G401 (cell line): ENCODE data around the gene ZDHHC18. TPM values are rescaled to one million over a fixed set of nuclear protein-coding genes. Genes with fewer than 3 reads are reported as not detected.

Experiments
- DNase-seq: peaks from one replicate; pipeline ENCODE4 v3.0.0-alpha.2; 2015; ENCODE audit warnings: low spot score
- in situ Hi-C: cut with HindIII; loops from 2 replicates; pipeline ENCODE4 v1.10.0; 2016; ENCODE audit warnings: low sequenced_read_pairs, mixed read lengths
- total RNA-seq: library from RNA; depleted of rRNA; stranded (reverse); fragments of >200 nt; shearing (Covaris generic); gene quantifications from 2 replicates; pipeline ENCODE4 v1.2.3, GENCODE V29; 2014; rRNA removed

Gene ZDHHC18
- total RNA-seq, 1 experiment from 2014 or later: 43.5 TPM

DNA sequence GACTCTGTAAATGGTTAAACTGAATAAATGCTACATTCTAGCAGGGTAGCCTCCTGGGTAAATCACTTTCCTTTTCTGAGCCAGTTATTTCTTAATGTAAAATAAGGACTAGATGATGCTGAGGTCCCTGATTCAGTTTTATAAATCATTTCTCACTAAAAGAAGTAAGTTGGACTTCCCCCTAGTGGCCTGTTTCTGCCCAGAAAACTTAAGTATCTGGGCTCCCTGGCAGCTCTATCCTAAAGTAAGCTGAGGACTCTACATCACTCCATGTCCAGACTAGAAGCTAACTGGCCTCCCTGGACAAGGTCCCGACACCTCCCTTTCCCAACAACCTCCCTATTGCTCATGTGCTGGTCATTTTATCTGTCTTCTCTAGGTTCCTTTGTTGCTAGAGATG is 60.6 kb downstream of the ZDHHC18 start:
- DNase-seq: no peak
- in situ Hi-C loops: no loop called here

DNA sequence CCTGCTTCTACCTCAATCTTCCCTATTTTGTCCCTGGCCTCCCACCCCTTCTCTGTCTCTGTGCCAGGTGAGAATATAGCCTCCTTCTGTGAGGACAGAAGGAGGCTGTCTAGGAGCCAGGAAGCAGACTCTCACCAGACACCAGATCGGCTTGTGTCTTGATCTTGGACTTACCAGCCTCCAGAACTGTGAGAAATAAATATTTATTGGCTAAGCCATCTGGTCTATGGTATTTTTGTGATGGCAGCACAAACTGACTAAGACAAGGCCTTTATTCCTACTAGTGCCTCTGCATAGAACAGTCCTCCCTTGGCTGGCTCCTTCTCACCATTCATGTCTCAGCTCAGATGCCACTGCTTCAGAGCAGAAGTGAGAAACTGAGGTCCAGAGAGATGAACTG is 61.7 kb downstream of the ZDHHC18 start:
- in situ Hi-C loops: no loop called here
- no peak for DNase-seq

DNA sequence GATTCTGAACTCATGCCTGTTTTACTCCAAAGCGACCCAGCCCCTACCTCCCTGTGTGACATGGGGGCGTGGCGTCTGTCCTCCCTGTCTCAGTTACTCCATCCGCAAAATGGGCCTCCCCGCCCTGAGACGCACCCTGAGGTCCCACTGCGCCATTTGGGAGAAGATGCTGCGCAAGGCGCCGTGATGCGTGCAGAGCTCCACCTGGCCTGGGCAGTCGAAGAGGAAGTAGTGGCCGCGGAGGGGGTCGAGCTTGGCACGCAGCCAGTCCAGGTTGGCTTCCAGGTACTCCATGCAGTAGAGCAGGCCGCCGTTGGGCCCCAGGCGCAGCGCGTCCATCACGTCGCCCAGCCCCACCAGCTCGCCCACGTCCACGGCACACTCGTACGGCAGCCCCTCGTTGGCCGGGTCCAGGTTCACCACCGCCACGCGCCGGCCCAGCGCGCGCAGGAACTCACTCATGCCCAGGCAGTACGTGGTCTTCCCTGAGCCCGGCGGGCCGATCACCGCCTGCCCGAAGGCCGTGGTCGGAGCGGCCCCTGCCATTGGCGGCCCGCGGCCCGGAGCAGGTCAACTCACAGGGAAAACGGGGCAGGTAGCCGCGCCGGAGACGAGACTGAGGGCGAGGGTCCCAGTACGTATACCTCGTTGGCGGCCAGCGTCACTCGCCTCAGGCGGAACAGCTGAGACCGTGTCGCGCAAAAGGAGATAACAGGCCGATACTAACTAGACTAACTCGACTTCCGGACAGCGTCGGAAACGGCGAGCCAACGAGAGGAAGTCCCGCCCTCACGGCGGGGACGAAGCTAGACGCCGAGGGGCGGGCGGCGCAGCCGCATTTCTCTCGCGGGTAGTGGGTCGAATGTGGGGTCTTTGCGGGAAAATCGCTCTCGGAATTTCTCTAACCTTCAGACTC is 63.3 kb downstream of the ZDHHC18 start, which contains the start of gene GPN2:
Gene GPN2, minus strand, starts transcription at position 733 of the 916 bp plus-strand sequence. Its CDS starts 187 bp downstream, at position 546.
- DNase-seq: peak; percentile 86
- in situ Hi-C loops: no loop called here

DNA sequence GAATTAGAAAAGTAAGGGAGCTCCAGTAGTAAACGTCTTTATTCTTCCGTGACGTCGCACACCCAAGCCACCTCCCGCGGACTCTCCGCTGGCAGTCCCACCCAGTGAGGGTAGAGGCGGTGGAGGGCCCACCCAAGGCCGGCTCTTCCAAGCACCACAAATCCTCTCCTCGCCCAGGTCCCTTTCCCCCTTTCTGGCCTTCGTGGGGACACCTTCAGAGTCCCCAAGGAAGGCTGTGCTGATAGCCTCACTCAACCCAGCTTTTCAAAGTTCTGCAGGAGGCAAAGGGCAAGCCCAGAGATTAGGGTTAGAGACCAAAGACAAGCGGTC is 63.9 kb downstream of the ZDHHC18 start:
- in situ Hi-C loops: no loop called here
- no peak for DNase-seq

DNA sequence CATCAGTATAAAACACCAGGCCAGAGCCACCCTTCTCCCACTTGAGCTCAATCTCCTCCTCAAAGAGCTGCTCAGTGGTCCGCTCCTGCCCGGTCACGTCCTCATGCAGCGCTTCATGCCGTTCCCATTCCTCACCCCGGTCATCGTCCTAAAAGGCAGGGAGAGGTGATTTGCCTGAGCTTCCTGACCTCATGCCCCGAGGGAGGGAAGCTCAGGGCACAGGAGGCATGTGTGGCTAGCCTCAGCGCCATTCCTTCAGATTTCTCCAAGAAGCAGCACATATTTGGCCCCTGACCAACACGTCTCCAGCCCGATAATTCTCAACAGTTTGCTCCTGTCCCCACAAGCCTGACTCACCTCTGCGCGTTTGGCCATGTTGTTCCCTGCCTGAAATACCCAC is 67.8 kb downstream of the ZDHHC18 start:
- in situ Hi-C loops: no loop called here
- DNase-seq: no peak

DNA sequence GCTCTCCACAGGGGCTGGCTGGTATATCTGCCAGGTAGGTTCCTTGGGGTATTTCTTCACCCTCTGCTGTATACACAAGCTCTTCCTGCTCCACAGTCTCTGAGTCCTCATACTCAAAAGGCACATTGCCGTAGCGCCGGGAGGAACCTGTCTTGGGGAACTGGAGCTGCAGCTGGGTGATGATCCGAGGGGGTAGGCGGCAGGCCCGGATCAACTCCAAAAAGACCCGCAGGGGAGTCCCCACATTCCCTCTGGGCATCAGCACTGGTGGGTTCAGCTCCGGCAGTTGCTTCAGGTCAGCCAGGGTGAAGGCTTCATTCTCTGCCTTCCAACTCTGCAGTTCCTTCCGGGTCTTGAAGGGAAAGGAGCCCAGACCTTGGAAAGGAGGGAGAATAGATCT is 70.9 kb downstream of the ZDHHC18 start:
- in situ Hi-C loops: no loop called here
- no peak for DNase-seq

DNA sequence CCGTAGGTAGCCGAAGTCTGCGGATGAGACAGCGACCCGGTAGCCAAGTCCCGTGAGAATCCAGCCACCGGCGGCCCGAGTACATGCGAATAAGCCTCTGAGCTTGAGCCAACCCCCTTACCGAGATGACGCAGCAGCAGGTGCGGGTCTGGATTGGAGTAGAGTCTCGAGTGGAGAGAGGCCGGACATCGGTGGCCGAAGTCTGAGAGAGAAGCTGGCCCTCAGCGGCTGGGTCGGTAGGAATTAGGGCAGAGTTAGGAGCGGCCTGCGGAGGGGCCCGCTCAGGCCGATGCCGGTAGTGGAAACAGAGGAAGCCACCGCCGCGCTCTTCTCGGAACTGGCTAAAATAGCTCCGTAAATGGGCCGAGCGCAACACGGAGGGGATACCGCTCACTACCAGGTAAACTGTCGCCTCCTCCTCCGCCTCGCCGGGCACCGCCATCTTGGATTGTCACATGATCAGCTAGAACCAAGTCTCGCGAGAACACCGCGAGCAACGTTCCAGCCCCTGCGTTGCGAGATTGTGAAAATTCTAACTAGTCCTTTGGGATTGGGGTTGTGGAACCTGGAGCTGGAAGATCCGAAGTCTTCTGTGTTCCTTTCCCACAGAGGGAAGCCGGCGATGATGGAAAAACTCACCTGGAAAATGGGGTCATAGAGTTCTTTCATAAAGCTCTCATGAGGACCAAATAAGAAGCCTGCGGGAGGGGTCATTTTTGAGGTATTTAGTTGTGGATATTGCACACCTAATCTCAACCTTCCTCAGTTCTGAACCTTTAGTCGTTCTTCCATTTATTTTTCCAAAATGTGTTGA is 73.7 kb downstream of the ZDHHC18 start, which contains the start of gene GPATCH3:
Gene GPATCH3, minus strand, starts transcription at position 467 of the 814 bp plus-strand sequence. Its CDS starts 25 bp downstream, at position 442.
- in situ Hi-C loops: no loop called here
- peak; percentile 92 for DNase-seq

DNA sequence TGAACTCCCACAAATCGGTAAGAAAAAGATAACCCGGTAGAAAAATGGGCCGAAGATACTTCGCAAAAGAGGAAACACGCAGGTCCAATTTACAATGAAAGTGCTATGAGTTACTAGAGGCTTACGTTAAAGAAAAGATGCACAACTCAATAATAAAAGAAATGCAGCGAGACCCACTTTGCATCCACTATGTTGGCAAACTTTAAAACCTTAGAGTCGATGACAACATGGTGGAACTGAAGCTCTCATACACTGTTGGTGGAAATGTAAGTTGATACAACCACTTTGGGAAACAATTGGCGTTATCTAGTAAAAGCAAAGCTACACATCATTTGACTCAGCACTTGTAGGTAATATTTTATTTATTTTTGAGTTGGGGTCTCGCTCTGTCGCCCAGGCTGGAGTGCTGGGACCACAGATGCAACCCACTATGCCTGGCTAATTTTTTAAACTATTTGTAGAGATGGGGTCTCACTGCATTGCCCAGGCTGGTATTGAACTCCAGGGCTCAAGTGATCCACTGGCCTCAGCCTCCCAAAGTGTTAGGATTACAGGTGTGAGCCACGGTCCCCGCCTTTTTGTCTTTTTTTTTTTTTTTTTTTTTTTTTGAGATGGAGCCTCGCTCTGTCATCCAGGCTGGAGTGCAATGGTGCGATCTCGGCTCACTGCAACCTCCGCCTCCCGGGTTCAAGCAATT is 74.5 kb downstream of the ZDHHC18 start:
- in situ Hi-C loops: no loop called here
- DNase-seq: no peak

Other genes with a start within 250 kb of the ZDHHC18 start
- 14.3 and 21.5 TPM in 2 replicates for gene ARID1A, start 130.7 kb upstream of the ZDHHC18 start, total RNA-seq
- 4.0 and 9.1 TPM in 2 replicates for gene PIGV, start 38.7 kb upstream of the ZDHHC18 start, total RNA-seq
- gene SFN, start 36.5 kb downstream of the ZDHHC18 start, total RNA-seq: 58.6 and 67.7 TPM in 2 replicates
- gene GPN2, start 63.6 kb downstream of the ZDHHC18 start, total RNA-seq: 20.0 and 26.9 TPM in 2 replicates
- gene GPATCH3, start 73.8 kb downstream of the ZDHHC18 start, total RNA-seq: 13.1 and 22.0 TPM in 2 replicates
- gene NR0B2, start 87.3 kb downstream of the ZDHHC18 start, total RNA-seq: not detected in 2 replicates
- gene NUDC, start 95.1 kb downstream of the ZDHHC18 start, total RNA-seq: 35.4 and 47.6 TPM in 2 replicates
- gene KDF1, start 133.8 kb downstream of the ZDHHC18 start, total RNA-seq: not detected in 2 replicates
- gene TRNP1, start 167.0 kb downstream of the ZDHHC18 start, total RNA-seq: 18.3 and 28.3 TPM in 2 replicates
- 19.3 and 32.4 TPM in 2 replicates for gene TENT5B, start 186.2 kb downstream of the ZDHHC18 start, total RNA-seq